ES-I3 (cell line): Measurements from ENCODE around the gene FHIT.

Source experiments
- H3K36me3 ChIP-seq: 2 replicates; pipeline ENCODE4 v1.6.1; 2013; ENCODE audit warnings: mild to moderate bottlenecking, low read length, control low read depth, moderate library complexity; ENCODE audit not compliant: insufficient read depth
- H3K4me1 ChIP-seq: 2 replicates; pipeline ENCODE4 v1.6.1; 2013; ENCODE audit warnings: mild to moderate bottlenecking, control low read depth, low read length; ENCODE audit not compliant: insufficient read depth
- H3K9ac ChIP-seq: 2 replicates; pipeline ENCODE4 v1.6.1; 2013; ENCODE audit warnings: low read depth, mild to moderate bottlenecking, low read length, moderate library complexity
- H3K9me3 ChIP-seq: 2 replicates; pipeline ENCODE4 v1.6.1; 2013; ENCODE audit warnings: mild to moderate bottlenecking, low read length, moderate library complexity; ENCODE audit not compliant: control insufficient read depth, insufficient read depth

Gene FHIT

GRCh38 chr3:59998058-59998457 lies 1253.2 kb downstream of the FHIT start:
- H3K9me3 ChIP-seq, result no peaks in the 10 kb centered on the region
- no peak overlapping the region for H3K9ac ChIP-seq
- H3K4me1 ChIP-seq, result peaks cover 18% of the 10 kb centered on the region
- H3K36me3 ChIP-seq, result no peaks in the 10 kb centered on the region

DNA sequence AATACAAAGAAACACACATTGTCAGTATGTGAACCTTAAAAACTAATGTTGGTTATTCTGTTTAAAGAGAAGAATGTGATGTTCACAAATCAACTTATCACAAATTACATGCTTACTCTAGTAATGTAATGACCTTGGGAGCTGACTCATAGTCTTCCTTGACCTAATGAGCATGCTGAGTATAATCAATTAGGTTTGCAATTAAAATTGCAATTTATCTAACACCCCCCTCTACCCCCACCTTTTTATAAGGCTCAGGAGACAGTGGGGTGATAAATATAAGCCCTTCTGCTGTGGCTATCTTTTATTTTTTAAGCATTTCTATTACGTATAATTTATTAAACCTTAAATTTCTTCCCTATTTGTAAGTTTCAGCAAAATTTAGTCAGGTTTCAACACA lies 1253.7 kb downstream of the FHIT start:
- H3K4me1 ChIP-seq, result peaks cover 18% of the 10 kb centered on the region
- no peak overlapping the region for H3K9ac ChIP-seq
- H3K36me3 ChIP-seq, result no peaks in the 10 kb centered on the region
- H3K9me3 ChIP-seq, result no peaks in the 10 kb centered on the region

DNA sequence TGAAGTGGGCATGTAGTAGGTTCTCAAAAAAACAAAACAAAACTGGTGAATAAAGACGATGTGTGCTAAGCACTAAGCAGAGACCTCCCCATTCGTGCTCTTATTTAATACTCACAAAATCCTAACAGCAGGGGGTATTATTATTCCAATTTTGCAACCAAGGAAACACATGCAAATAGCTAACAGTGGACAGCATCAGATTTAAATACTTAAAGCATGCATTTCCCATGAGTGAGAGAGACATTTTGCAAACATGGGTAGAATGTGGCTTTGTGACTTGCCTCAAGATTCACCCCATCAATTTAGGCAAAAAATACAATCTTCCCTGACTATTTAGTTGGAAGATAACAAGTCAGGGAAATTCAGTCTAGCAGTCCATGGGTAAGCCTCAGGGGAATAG lies 1255.2 kb downstream of the FHIT start:
- Histone ChIP-seq H3K9me3 (no peaks in the 10 kb centered on the region), H3K36me3 (no peaks in the 10 kb centered on the region), H3K4me1 (peaks cover 18% of the 10 kb centered on the region), H3K9ac (no peak overlapping the region)

GRCh38 chr3:59995563-59995962 lies 1255.7 kb downstream of the FHIT start:
- Histone ChIP-seq H3K36me3 (no peaks in the 10 kb centered on the region), H3K4me1 (peaks cover 18% of the 10 kb centered on the region), H3K9me3 (no peaks in the 10 kb centered on the region), H3K9ac (no peak overlapping the region)

- Histone ChIP-seq H3K9me3 (no peaks in the 10 kb centered on the region), H3K36me3 (no peaks in the 10 kb centered on the region), H3K9ac (no peak overlapping the region), H3K4me1 (peaks cover 18% of the 10 kb centered on the region)
These were observed 1256.4 kb downstream of the FHIT start for GRCh38 chr3:59994732-59995304.

DNA sequence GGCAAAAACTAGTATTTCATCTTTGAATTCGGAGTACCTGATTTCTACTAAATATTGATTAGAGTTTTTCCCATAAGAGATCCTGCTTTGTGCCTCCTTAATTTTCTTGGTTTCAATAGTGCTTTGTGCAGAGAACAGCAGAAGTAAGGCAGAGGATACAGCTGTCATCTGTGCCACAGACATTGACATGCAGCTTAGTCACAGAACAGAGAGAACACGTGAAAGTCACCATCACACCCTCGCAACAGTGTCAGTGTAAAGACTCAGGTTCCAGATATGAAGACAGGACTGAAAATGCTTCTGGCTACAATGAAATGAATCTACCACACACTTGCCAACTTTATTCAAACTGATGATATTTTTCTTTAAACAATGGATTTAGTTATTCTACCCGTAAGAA lies 1258.7 kb downstream of the FHIT start:
- H3K36me3 ChIP-seq, result no peaks in the 10 kb centered on the region
- H3K9ac ChIP-seq, result no peak overlapping the region
- H3K9me3 ChIP-seq, result no peaks in the 10 kb centered on the region
- H3K4me1 ChIP-seq, result peaks cover 9% of the 10 kb centered on the region; the same call in 1 of the 2 replicates

GRCh38 chr3:59990915-59991314 lies 1260.3 kb downstream of the FHIT start:
- Histone ChIP-seq H3K4me1 (no peaks in the 10 kb centered on the region), H3K9ac (no peak overlapping the region), H3K9me3 (no peaks in the 10 kb centered on the region), H3K36me3 (no peaks in the 10 kb centered on the region)

GRCh38 chr3:59982510-59982909 lies 1268.7 kb downstream of the FHIT start:
- H3K9me3 ChIP-seq, result no peaks in the 10 kb centered on the region
- no peak overlapping the region for H3K9ac ChIP-seq
- H3K36me3 ChIP-seq, result no peaks in the 10 kb centered on the region
- no peaks in the 10 kb centered on the region for H3K4me1 ChIP-seq

- Histone ChIP-seq H3K4me1 (no peaks in the 10 kb centered on the region), H3K9me3 (no peaks in the 10 kb centered on the region), H3K36me3 (no peaks in the 10 kb centered on the region), H3K9ac (no peak overlapping the region)
These were observed 1269.9 kb downstream of the FHIT start for GRCh38 chr3:59981377-59981776.

DNA sequence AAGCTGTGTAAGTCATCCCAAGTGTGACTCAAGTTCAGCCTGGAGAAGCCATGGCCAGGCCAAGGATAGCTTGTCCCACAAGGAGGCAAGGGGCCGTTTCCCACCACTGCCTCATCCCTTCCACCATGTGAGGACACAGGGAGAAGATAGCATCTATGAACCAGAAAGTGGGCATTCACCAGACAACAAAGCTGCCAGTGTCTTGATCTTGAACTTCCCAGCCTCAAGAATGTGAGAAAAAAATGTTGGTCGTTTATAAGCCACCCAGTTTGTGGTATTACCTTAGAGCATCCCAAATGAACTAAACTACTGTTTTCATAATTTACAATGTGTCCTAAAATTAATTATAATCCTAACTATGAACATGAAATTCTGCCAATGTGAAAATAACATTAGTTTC lies 1270.7 kb downstream of the FHIT start:
- Histone ChIP-seq H3K9me3 (no peaks in the 10 kb centered on the region), H3K36me3 (no peaks in the 10 kb centered on the region), H3K4me1 (no peaks in the 10 kb centered on the region), H3K9ac (no peak overlapping the region)

DNA sequence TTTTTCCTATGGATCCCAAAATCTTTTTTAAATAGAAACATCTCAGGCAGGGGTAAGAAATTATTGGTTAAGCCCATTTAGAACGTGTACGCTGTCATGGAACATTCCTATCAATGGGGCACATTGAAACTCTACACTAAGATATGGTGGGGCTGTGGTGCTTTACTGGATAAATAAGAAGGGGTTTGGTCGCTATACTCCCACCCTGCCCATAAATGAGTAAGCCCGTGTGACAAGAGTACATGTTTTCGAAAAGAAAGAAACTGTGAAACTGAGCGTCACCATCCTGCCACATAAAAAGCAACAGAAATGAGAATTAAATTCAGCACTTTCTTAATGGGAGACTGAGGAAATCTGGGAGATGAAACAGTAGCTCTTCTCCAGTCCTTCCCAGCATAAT lies 1271.7 kb downstream of the FHIT start:
- no peaks in the 10 kb centered on the region for H3K9me3 ChIP-seq
- H3K9ac ChIP-seq, result no peak overlapping the region
- no peaks in the 10 kb centered on the region for H3K36me3 ChIP-seq
- H3K4me1 ChIP-seq, result no peaks in the 10 kb centered on the region

DNA sequence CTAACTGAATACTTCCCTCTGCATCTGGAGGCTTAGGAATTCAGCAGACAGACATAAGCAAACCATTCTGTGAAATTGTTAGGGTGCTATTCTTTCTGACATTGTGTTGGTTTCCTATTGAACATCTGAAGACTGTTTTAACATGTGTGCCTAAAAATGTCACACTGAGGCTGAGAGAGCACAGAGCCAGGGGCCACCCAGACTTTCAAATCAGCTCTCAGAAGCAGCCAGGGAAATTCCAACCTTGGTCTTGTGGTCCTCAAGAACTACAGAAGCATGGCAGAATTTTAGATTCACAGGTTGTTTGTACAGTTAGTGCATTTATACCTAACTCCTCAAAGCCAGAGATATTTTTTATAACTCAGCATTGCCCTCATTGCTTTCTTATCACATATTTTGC lies 1272.3 kb downstream of the FHIT start:
- no peaks in the 10 kb centered on the region for H3K9me3 ChIP-seq
- no peak overlapping the region for H3K9ac ChIP-seq
- no peaks in the 10 kb centered on the region for H3K4me1 ChIP-seq
- H3K36me3 ChIP-seq, result no peaks in the 10 kb centered on the region

GRCh38 chr3:59970796-59971195 lies 1280.5 kb downstream of the FHIT start:
- no peaks in the 10 kb centered on the region for H3K36me3 ChIP-seq
- H3K9ac ChIP-seq, result no peak overlapping the region
- H3K4me1 ChIP-seq, result no peaks in the 10 kb centered on the region
- no peaks in the 10 kb centered on the region for H3K9me3 ChIP-seq

DNA sequence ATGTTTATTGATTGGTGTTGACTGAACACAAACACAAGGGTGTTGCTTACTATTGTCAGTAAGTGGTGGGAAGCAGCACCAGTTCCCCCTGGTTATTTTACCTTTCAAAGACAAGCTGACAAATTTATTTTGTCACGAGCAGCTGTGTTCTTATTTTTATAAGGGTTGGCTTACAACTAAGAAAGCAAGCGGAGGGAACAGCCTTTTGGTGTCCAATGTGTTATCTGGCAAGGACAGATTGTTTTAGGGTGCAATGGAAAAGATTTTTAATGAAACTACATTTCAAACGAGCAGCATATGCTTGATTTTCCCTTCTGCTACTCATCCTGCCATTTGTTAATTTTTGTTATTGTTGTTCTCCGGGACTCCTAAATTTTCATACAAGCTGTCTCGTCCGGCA lies 1280.9 kb downstream of the FHIT start:
- Histone ChIP-seq H3K9me3 (no peaks in the 10 kb centered on the region), H3K36me3 (no peaks in the 10 kb centered on the region), H3K4me1 (no peaks in the 10 kb centered on the region), H3K9ac (no peak overlapping the region)

DNA sequence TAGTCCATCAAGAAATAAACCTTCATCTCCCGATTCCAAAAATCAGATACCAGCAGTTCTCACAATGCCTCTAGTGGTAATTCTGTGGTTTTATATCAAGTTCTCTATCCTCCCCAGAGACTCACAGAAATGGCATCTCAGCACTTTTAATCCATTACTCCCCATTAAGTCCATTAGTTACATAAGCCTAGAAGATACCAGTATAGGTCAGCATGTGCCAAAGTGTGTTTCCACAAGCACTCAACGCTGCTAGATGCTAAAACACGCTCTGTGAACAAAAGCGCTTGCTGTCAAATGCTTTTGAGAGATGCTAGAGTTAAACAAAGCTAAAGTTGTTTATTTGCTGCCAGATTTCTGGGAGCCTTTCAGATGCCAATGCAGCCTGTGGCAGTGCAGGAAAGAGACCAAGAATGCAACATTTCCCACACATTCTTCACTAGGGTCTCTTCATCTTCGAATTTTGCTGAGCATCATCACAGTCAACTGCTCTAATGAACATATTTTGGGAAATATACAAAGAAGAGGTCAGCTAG lies 1282.7 kb downstream of the FHIT start:
- Histone ChIP-seq H3K9me3 (no peaks in the 10 kb centered on the region), H3K4me1 (no peaks in the 10 kb centered on the region), H3K36me3 (no peaks in the 10 kb centered on the region), H3K9ac (no peak overlapping the region)

- H3K9ac ChIP-seq, result no peak overlapping the region
- H3K36me3 ChIP-seq, result no peaks in the 10 kb centered on the region
- H3K9me3 ChIP-seq, result no peaks in the 10 kb centered on the region
- H3K4me1 ChIP-seq, result no peaks in the 10 kb centered on the region
These were observed 1287.6 kb downstream of the FHIT start for GRCh38 chr3:59963676-59964075.
